ENCODE measurements around the gene BID. TPM values are rescaled to one million over a fixed set of nuclear protein-coding genes. Genes with fewer than 3 reads are reported as not detected.

The BID gene
- 10 to 100 TPM; 40.9 to 42.4 (median 42.3) TPM for total RNA-seq
- total RNA-seq (2013) = 29.4 TPM

DNA sequence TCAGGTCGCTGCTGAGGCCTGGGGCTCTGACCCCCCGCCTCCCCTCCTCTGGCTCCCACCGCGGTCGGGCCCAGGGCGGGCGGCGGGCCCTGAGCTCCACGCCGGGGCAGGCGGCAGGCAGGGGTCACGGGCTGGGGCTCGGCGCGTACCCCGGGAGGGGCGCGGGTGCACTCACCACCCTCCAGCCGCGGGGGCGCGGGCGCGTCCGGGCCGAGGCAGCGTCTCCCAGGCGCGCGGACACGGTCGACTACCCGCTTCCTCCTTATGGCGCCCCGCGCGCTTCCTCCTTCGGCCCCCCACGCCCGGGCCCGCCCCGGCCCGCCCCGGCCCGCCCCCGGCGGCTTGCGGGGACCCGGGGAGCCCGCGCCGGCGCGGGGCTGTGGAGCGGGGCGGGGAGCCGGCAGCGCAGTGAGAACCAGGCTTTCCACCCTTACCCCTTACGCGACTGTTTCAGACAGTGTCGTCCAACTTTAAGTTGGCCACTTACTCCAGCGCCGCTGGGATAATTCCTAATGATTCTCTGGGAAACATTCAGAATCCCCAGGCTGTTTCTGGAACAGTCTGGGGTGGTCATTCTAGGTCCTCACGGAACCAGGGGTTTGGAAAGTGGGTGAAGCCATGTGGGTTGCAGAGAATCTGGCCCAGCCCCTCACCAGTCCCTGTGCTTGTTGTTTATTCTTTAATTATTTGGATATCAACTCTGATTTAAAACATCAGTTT lies at the start of gene BID:
Gene BID, minus strand, starts transcription at position 264 of the 720 bp plus-strand sequence. CDS start 24,353 bp downstream, outside the sequence.
- TF ChIP-seq, protein P1, sequence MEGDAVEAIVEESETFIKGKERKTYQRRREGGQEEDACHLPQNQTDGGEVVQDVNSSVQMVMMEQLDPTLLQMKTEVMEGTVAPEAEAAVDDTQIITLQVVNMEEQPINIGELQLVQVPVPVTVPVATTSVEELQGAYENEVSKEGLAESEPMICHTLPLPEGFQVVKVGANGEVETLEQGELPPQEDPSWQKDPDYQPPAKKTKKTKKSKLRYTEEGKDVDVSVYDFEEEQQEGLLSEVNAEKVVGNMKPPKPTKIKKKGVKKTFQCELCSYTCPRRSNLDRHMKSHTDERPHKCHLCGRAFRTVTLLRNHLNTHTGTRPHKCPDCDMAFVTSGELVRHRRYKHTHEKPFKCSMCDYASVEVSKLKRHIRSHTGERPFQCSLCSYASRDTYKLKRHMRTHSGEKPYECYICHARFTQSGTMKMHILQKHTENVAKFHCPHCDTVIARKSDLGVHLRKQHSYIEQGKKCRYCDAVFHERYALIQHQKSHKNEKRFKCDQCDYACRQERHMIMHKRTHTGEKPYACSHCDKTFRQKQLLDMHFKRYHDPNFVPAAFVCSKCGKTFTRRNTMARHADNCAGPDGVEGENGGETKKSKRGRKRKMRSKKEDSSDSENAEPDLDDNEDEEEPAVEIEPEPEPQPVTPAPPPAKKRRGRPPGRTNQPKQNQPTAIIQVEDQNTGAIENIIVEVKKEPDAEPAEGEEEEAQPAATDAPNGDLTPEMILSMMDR (IDR thresholded peaks at IDR 0.05) = no peak
- H3K27me3 Mint-ChIP-seq (ENCODE audit: low read depth in 2 of 2) = no peaks in the 10 kb centered on the region
- H3K4me3 ChIP-seq (ENCODE audit: low read length) = peak within 1 kb of the TSS; percentile 64

DNA sequence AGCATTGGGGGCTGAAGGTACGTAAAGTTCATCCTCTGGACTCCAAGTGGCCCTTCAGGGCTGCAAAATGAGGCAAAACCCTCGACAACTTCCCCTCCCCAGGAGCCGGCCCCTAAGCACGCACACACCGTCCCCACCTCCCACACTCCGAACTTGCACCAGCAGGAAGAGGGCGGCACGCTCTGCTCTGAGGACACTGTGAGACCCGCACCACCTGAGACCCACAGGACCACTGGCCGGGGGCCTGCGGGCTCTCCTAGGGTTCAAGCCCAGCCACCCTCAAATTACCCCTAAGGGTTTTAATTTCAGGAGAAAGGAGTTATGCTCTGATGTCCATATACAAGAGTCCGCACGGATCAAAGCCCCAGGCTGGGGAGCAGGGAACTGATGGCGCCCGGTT lies 49.7 kb upstream of the BID start:
- Mint-ChIP-seq H3K27me3 (ENCODE audit: low read depth in 2 of 2) (no peaks in the 10 kb centered on the region), H3K9me3 (no peaks in the 10 kb centered on the region), H3K36me3 (no peaks in the 10 kb centered on the region), H3K4me1 (no peaks in the 10 kb centered on the region), H3K27ac (no peak overlapping the region), H3K4me3 (no peak overlapping the region)
- Histone ChIP-seq H3K27ac (ENCODE audit: low read length) (no peak overlapping the region), H3K9me3 (ENCODE audit: control insufficient read depth, insufficient read depth, low read length) (no peaks in the 10 kb centered on the region), H3K4me3 (ENCODE audit: low read length) (no peak overlapping the region), H3K36me3 (ENCODE audit: control insufficient read depth, insufficient read depth, low read length) (peaks cover 10% of the 10 kb centered on the region), H3K27me3 (ENCODE audit: control insufficient read depth, insufficient read depth, low read length) (no peaks in the 10 kb centered on the region), H3K4me1 (ENCODE audit: control insufficient read depth, insufficient read depth, low read length) (no peaks in the 10 kb centered on the region)
- TF ChIP-seq, protein P1 (IDR thresholded peaks at IDR 0.05) = no peak
- no peak for DNase-seq
- WGBS (ENCODE audit: insufficient coverage) = 90% methylated on average over 15 of the region's 15 CpGs
- ATAC-seq = no peak
- intact Hi-C loops (cut with micrococcal nuclease) = no loop called here

More for the DNA sequence above, at the start of gene BID:
- intact Hi-C loops (cut with micrococcal nuclease) = loop anchor here (10.0 kb wide), 1 partner anchor 690 kb away; the partner anchor contains the start of gene IL17RA
- Histone ChIP-seq H3K9me3 (ENCODE audit: control insufficient read depth, insufficient read depth, low read length) (no peaks in the 10 kb centered on the region), H3K36me3 (ENCODE audit: control insufficient read depth, insufficient read depth, low read length) (no peaks in the 10 kb centered on the region), H3K4me1 (ENCODE audit: control insufficient read depth, insufficient read depth, low read length) (peaks cover 92% of the 10 kb centered on the region), H3K27me3 (ENCODE audit: control insufficient read depth, insufficient read depth, low read length) (no peaks in the 10 kb centered on the region), H3K27ac (ENCODE audit: low read length) (peak within 1 kb of the TSS; percentile 99)
- H3K4me3 Mint-ChIP-seq = peak within 1 kb of the TSS; percentile 98
- peak; percentile 59 to 72 for DNase-seq
- WGBS (ENCODE audit: insufficient coverage) = 1% methylated on average over 64 of the region's 64 CpGs
- peak; percentile 29 to 62 (median 47) for ATAC-seq
- H3K9me3 Mint-ChIP-seq = no peaks in the 10 kb centered on the region
- peak within 1 kb of the TSS; percentile 98 to 99 for H3K27ac Mint-ChIP-seq
- H3K36me3 Mint-ChIP-seq = no peaks in the 10 kb centered on the region
- peaks cover 65 to 70% of the 10 kb centered on the region in 2 donors for H3K4me1 Mint-ChIP-seq

DNA sequence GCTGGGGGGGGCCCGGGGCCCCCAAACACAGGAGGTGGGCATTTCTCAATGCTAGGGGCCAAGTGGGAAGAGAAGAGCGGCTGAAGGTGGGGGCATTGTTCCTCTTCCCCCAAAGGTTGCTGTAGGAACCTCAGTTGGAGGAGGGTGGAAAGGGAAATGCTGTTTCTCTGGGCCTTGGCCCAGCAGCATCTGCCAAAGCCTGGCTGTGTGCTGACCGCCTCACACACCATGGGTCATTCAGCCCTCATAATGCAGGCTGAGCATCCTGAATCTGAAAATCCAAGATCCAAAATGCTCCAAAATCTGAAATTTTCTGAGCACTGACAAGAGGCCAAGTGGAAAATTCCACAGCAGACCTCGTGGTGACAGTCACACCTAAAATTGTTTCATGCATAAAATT lies 49.0 kb upstream of the BID start:
- Mint-ChIP-seq H3K4me1 (no peaks in the 10 kb centered on the region), H3K9me3 (no peaks in the 10 kb centered on the region), H3K36me3 (no peaks in the 10 kb centered on the region), H3K27me3 (ENCODE audit: low read depth in 2 of 2) (no peaks in the 10 kb centered on the region), H3K27ac (no peak overlapping the region), H3K4me3 (no peak overlapping the region)
- DNase-seq (no peak), ATAC-seq (no peak)
- TF ChIP-seq, protein P1 (IDR thresholded peaks at IDR 0.05) = no peak
- no peaks in the 10 kb centered on the region for H3K27me3 ChIP-seq (ENCODE audit: control insufficient read depth, insufficient read depth, low read length)
- no peaks in the 10 kb centered on the region for H3K9me3 ChIP-seq (ENCODE audit: control insufficient read depth, insufficient read depth, low read length)
- intact Hi-C loops (cut with micrococcal nuclease) = no loop called here
- WGBS (ENCODE audit: insufficient coverage) = 93% methylated on average over 3 of the region's 4 CpGs
- peaks cover 10% of the 10 kb centered on the region for H3K36me3 ChIP-seq (ENCODE audit: control insufficient read depth, insufficient read depth, low read length)
- H3K27ac ChIP-seq (ENCODE audit: low read length) = no peak overlapping the region
- H3K4me3 ChIP-seq (ENCODE audit: low read length) = no peak overlapping the region
- no peaks in the 10 kb centered on the region for H3K4me1 ChIP-seq (ENCODE audit: control insufficient read depth, insufficient read depth, low read length)
